Astrocyte (in vitro differentiated cells and primary cell): ENCODE results near the gene METTL26.
A peak's percentile ranks its signal among the peaks of the same experiment; 100 is the strongest.

ENCODE experiments used
- CTCF ChIP-seq: IDR thresholded peaks from 2 replicates; pipeline ENCODE4 v1.5.1; 2011; ENCODE audit warnings: low read depth, mild to moderate bottlenecking, inconsistent platforms, low read length, moderate library complexity; ENCODE audit not compliant: insufficient read depth
- EZH2 ChIP-seq: IDR thresholded peaks from 2 replicates; pipeline ENCODE4 v1.6.1; 2012; ENCODE audit warnings: mild to moderate bottlenecking, low read length, inconsistent platforms; ENCODE audit not compliant: insufficient read depth

GRCh38 chr16:667780-668518 lies 31.8 kb upstream of the METTL26 start, which contains the start of gene RHOT2:
- no peak for TF ChIP-seq EZH2
- TF ChIP-seq CTCF, result peak; percentile 51
